ENCODE measurements around the gene EPB42. TPM values are rescaled to one million over a fixed set of nuclear protein-coding genes. Genes with fewer than 3 reads are reported as not detected.

EPB42 gene
- polyA plus RNA-seq, 1 experiment = not detected

GRCh38 chr15:43215961-43216360, 4.9 kb downstream of the EPB42 start:
- H3K4me3 ChIP-seq (ENCODE audit: low read depth, low read length) = no peak overlapping the region
- no peak for DNase-seq (ENCODE audit: low read depth)
- ChIA-PET CTCF (interaction anchor here (1.1 to 7.7 kb wide), 5 partner anchors 10 to 70 kb away, joined by 5 to 52 read pairs (median 23); no protein-coding TSS in a partner anchor), POLR2A (no interaction called here)
- no peaks in the 10 kb centered on the region for H3K36me3 ChIP-seq (ENCODE audit: control insufficient read depth, insufficient read depth, low read length)
- TF ChIP-seq CTCF (IDR thresholded peaks at IDR 0.05; ENCODE audit: insufficient read depth, low read depth, low read length) = no peak
- peaks cover 11% of the 10 kb centered on the region for H3K27me3 ChIP-seq (ENCODE audit: control insufficient read depth, insufficient read depth, low read length)

- H3K27me3 ChIP-seq (ENCODE audit: control insufficient read depth, insufficient read depth, low read length) = peaks cover 16% of the 10 kb centered on the region
- POLR2A ChIA-PET = no interaction called here
- CTCF ChIA-PET = interaction anchor here (0.6 to 7.7 kb wide), 5 partner anchors 11 to 70 kb away, joined by 3 to 52 read pairs (median 15); no protein-coding TSS in a partner anchor
- no peak overlapping the region for H3K4me3 ChIP-seq (ENCODE audit: low read depth, low read length)
- no peaks in the 10 kb centered on the region for H3K36me3 ChIP-seq (ENCODE audit: control insufficient read depth, insufficient read depth, low read length)
- no peak for DNase-seq (ENCODE audit: low read depth)
- TF ChIP-seq CTCF (IDR thresholded peaks at IDR 0.05; ENCODE audit: insufficient read depth, low read depth, low read length) = no peak
Measured at GRCh38 chr15:43214592-43215295, 6.1 kb downstream of the EPB42 start.

- H3K4me3 ChIP-seq (ENCODE audit: low read depth, low read length) = no peak overlapping the region
- CTCF ChIA-PET = interaction anchor here (0.6 to 7.7 kb wide), 5 partner anchors 10 to 71 kb away, joined by 3 to 52 read pairs (median 15); no protein-coding TSS in a partner anchor
- no peak for DNase-seq (ENCODE audit: low read depth)
- POLR2A ChIA-PET = no interaction called here
- H3K36me3 ChIP-seq (ENCODE audit: control insufficient read depth, insufficient read depth, low read length) = no peaks in the 10 kb centered on the region
- TF ChIP-seq CTCF (IDR thresholded peaks at IDR 0.05; ENCODE audit: insufficient read depth, low read depth, low read length) = no peak
- H3K27me3 ChIP-seq (ENCODE audit: control insufficient read depth, insufficient read depth, low read length) = peaks cover 17% of the 10 kb centered on the region
Measured at GRCh38 chr15:43214169-43214568, 6.6 kb downstream of the EPB42 start.

- no peak for DNase-seq (ENCODE audit: low read depth)
- CTCF ChIA-PET = interaction anchor here (3.1 to 7.7 kb wide), 3 partner anchors 9 to 72 kb away, joined by 15 to 52 read pairs (median 24); no protein-coding TSS in a partner anchor
- H3K36me3 ChIP-seq (ENCODE audit: control insufficient read depth, insufficient read depth, low read length) = no peaks in the 10 kb centered on the region
- POLR2A ChIA-PET = no interaction called here
- no peak overlapping the region for H3K4me3 ChIP-seq (ENCODE audit: low read depth, low read length)
- no peak for TF ChIP-seq CTCF (IDR thresholded peaks at IDR 0.05; ENCODE audit: insufficient read depth, low read depth, low read length)
- peaks cover 22% of the 10 kb centered on the region for H3K27me3 ChIP-seq (ENCODE audit: control insufficient read depth, insufficient read depth, low read length)
Measured at GRCh38 chr15:43213466-43213865, 7.4 kb downstream of the EPB42 start.

GRCh38 chr15:43212951-43213350, 7.9 kb downstream of the EPB42 start:
- Histone ChIP-seq H3K27me3 (ENCODE audit: control insufficient read depth, insufficient read depth, low read length) (peaks cover 23% of the 10 kb centered on the region), H3K4me3 (ENCODE audit: low read depth, low read length) (no peak overlapping the region), H3K36me3 (ENCODE audit: control insufficient read depth, insufficient read depth, low read length) (no peaks in the 10 kb centered on the region)
- DNase-seq (ENCODE audit: low read depth) = no peak
- ChIA-PET CTCF (interaction anchor here (3.1 to 7.7 kb wide), 3 partner anchors 9 to 72 kb away, joined by 15 to 52 read pairs (median 24); no protein-coding TSS in a partner anchor), POLR2A (no interaction called here)
- no peak for TF ChIP-seq CTCF (IDR thresholded peaks at IDR 0.05; ENCODE audit: insufficient read depth, low read depth, low read length)

Measured in BJ (cell line).